Ramos (cell line): ENCODE measurements around the gene SPOP.
"Not testable (repeated sequence)": the region's sequence is repeated elsewhere in the genome, so short reads cannot be mapped to it uniquely, and the experiment has no call there.

Experiments used
- in situ Hi-C: fragments of 300-500 bp; cut with MboI; formaldehyde crosslinking; loops from one replicate; pipeline ENCODE4 v1.14.3; 2022; ENCODE audit warnings: low sequenced_read_pairs; ENCODE audit not compliant: unreplicated experiment

SPOP gene

GRCh38 chr17:49667854-49668253, 10.0 kb downstream of the SPOP start:
- in situ Hi-C loops, result no loop called here

GRCh38 chr17:49664706-49665211, 13.1 kb downstream of the SPOP start:
- in situ Hi-C loops, result no loop called here

DNA sequence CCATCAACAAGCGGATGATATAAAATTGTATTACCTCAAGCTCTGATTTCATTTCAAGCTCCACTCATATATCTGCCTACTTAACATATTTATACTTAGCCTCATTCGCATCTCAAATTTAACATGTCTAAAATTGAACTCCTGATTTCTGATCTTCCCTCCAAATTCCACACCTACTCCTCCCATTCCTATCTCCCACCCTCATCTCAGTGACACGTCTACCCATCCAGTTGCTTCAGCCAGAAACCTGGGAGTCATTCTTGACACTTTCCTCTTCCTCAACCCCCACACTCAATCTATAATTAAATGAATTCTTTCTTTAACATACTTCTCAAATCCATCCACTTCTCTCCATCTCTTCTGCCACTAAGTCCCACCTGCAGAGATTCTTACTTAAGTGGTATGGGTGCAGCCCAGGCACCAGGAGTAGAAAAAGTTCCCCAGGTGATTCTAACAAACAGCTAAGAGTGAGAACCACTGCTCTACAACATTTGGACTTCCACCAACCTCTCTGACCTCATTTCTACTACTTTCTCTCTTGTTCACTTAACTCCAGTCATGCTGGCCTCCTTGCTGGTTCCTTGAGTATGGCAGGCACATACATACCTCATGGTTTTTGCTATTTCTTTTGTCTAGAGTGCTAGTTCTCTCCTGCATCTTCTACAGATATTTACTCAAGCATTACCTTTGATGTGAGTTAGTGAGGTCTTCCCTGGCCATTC, 18.1 kb downstream of the SPOP start:
- in situ Hi-C loops, result no loop called here

DNA sequence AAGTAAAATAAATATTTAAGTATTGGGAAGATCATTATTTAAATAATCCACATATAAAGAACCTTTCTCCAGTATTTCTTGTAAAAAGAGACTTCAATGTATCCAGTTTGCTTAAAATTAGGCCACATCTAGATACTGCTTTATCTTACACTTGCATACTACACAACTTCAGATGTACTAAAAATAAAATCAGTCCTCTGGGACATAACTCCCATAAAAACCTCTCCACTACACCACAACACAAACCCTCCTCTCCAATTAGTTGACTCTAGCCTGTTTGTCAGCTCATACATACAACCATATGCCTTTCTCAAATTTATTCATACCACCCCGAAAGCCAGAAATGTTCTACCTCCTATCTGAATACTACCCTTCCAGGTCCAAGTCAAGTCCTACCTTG, 21.6 kb downstream of the SPOP start:
- in situ Hi-C loops, result no loop called here

GRCh38 chr17:49647256-49647585, 30.7 kb downstream of the SPOP start:
- in situ Hi-C loops, result no loop called here

DNA sequence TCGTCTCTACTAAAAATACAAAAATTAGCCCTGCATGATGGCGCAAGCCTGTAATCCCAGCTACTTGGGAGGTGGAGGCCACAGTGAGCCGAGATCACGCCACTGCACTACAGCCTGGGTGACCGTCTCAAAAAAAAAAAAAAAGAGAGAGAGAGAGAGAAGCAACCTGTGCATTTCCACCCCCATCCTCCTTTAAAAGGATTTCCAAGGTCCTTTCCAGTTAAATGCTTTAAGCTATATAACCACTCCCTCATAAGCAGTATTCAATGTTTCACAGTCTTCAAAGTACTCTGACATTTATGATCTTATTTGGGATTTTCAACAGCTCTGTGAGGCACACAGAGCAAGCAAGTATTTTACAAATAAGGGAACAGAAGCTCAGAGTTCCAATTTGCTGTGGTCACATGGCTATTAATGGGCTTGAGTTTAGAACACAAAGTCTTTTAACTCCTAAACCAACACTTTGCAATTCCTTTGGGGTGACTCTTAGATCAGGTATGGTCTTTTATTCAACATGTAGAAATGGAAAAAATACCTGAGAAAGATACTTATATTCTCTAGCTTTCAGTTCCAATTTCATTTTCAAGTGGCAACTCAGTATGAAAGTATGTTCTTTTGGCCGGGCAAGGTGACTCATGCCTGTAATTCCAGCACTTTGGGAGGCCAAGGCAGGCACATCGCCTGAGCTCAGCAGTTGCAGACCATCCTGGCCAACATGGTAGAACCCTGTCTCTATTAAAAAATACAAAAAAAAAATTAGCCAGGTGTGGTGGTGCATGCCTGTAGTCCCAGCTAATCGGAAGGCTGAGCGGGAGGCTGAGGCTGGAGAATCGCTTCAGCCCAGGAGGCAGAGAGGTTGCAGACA, 31.3 kb downstream of the SPOP start:
- in situ Hi-C loops, result no loop called here

DNA sequence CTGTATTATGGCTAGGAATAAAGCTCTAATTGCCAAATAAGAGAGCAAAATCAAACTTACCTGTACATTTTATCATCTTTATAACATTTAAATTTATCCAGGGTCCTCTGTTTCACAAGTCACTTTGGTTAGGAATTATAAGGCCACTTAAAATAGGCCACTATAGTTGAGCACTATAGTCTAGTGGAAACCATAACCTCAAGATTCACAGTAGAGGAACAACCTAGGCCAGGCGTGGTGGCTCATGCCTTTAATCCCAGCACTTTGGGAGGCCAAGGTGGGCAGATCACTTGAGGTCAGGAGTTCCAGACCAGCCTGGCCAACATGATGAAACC, 31.9 kb downstream of the SPOP start:
- in situ Hi-C loops, result not testable (repeated sequence)

DNA sequence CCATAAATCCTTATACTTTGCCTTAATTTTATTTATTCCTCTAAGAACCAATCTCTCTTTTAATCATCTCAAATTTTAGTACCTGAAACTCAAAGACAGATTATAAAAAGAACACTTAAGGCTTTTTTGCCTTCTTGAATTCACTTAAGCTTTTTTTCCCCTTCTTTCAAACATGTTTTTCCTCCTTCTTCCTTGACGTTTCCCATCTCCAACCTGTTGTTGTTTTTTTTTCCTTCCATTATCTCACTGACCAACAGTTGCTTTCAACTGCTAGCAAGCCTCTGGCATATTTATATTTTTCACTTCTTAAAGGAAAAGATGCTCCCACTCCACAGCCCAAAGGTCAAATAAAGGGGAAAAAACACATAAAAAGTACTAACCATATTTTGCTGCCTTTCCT, 32.2 kb downstream of the SPOP start:
- in situ Hi-C loops, result no loop called here

GRCh38 chr17:49640556-49640955, 37.3 kb downstream of the SPOP start:
- in situ Hi-C loops, result no loop called here

GRCh38 chr17:49638818-49639217, 39.1 kb downstream of the SPOP start:
- in situ Hi-C loops, result no loop called here

- in situ Hi-C loops, result no loop called here
Observed at GRCh38 chr17:49637739-49638138, 40.2 kb downstream of the SPOP start.

DNA sequence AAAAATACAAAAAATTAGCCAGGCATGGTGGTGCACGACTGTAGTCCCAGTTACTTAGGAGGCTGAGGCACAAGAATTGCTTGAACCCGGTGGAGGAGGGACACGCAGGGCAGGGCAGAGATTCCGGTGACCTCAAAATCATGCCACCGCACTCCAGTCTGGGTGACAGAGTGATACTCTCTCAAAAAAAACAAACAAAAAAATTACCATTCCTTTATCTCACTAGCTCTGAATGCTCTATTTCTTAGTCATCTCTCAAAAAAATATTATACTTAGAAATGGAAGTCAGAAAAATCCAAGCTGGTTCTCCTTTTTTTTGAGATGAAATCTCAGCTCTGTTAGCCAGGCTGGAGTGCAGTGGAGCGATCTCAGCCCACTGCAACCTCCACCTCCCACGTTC, 40.8 kb downstream of the SPOP start:
- in situ Hi-C loops, result no loop called here

DNA sequence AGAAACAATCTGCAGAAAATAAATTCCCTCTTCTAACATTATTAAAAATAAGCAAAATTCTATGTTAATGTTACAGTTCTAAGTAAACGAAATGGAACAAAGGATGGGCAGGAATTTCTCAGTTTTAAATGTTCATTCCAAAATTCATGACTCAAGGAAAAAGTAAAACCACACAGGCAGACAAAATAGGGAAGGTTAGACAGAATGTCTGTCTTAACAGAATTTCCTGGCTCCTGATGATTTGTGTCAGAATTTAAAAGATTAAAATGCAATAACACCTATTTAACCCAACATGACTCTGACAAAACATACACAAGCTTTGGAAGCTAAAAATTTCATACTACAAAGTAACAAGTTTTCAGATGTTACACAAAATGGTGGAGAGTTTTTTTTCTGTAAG, 42.8 kb downstream of the SPOP start:
- in situ Hi-C loops, result no loop called here

DNA sequence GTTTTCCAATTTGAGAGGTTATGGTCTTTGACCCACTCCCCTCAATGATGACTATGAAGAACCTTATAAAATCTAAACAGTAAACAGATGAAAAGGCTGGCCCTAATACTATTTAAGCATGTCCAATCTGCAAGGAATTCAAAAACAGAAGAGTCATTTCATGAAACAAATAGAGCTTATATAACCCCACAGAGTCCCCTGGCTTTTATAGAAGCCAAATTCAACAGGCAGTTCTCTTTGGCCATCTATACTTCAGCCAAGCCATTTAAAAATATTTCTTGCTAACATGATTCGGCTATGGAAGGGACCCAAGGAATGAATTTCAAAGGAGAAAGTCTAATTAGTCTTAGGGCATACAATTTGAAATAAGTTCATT, 43.4 kb downstream of the SPOP start:
- in situ Hi-C loops, result no loop called here

DNA sequence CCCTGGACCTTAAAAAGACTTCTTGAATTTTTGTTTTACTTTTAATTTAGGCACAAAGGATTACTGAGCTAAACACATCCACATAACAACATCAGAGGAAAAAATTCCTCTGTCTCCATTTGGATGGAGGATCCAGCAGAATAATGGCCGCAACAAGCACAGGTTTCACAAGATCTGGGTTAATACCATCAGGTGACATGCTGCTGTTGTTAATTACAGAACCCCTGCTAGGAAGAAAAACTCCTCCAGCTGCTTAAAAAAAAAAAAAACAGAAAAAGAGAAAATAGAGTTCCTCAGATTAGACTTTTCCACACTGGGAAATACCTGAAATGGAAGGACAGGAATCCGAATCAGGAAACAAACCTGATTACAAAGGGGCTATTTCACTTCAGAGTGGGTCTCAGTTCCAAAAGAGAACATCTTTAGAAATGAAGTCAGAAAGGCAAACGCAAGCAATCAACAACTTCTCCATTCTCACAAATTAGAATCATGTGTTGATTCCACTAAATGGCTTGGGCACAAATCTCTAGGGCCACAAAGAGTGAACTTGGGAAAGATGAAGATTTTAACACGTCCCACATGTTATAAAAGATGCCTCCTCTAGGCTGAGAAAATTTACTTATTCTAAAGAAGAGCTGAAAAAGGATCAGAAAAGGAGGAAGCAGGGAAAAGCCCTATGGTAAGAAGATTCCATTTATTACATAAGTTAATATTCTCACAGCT, 44.0 kb downstream of the SPOP start:
- in situ Hi-C loops, result no loop called here

GRCh38 chr17:49633250-49633649, 44.6 kb downstream of the SPOP start:
- in situ Hi-C loops, result no loop called here

DNA sequence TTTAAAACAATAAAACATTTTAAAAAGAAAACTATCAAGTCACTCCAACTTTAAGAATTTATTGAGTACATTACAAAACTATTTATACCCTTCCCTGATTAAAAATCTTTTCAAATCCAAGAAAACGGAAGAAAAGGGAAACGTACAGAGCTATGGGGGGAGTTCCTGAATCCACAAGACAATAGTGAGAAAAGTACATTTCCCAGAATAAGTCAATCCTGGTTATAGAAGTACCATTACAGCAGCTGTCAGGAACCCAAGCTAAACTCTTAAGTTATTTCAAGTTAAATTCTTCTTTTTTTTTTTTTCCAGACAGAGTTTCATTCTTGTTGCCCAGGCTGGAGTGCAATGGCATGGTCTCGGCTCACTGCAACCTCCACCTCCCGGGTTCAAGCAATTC, 45.7 kb downstream of the SPOP start:
- in situ Hi-C loops, result no loop called here

GRCh38 chr17:49631496-49631895, 46.4 kb downstream of the SPOP start:
- in situ Hi-C loops, result no loop called here

- in situ Hi-C loops, result no loop called here
Observed at GRCh38 chr17:49630113-49630900, 47.6 kb downstream of the SPOP start.

DNA sequence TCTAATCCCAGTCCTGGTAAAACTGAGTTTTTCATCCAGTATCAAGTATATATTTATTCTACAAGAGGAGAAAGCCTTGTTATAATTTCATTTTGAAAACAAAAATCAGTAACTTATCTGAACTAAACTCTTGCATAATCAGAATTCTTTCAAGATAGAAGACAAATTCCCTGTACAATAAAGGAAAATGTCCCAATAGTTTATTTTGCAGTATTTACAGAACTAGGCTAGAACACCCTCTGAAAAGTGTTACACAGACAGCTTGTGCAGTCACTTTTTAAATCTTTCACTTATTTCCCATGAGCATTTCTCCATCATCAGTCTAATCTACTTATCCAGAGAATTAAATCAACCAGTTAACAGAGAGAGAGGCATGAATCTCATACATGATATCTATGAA, 48.5 kb downstream of the SPOP start:
- in situ Hi-C loops, result no loop called here
